Astrocyte of the cerebellum (primary cell): ENCODE results near the gene CBX5.

ENCODE experiments used
- DNase-seq: peaks from one replicate; pipeline ENCODE4 v3.0.0-alpha.2; 2011; ENCODE audit warnings: low read depth
- H3K4me3 ChIP-seq: 2 replicates; pipeline ENCODE4 v1.5.1; 2011; ENCODE audit warnings: mild to moderate bottlenecking, low read depth, low read length, moderate library complexity
- in situ Hi-C: cut with HindIII; loops from 2 replicates; pipeline ENCODE4 v1.10.0; 2017; ENCODE audit warnings: low sequenced_read_pairs
- TF ChIP-seq, protein P1 (sequence below): IDR thresholded peaks from 2 replicates; pipeline ENCODE4 v1.5.1; 2012; ENCODE audit warnings: low read length, low read depth, moderate library complexity, mild to moderate bottlenecking; ENCODE audit errors: missing control alignments

The CBX5 gene

DNA sequence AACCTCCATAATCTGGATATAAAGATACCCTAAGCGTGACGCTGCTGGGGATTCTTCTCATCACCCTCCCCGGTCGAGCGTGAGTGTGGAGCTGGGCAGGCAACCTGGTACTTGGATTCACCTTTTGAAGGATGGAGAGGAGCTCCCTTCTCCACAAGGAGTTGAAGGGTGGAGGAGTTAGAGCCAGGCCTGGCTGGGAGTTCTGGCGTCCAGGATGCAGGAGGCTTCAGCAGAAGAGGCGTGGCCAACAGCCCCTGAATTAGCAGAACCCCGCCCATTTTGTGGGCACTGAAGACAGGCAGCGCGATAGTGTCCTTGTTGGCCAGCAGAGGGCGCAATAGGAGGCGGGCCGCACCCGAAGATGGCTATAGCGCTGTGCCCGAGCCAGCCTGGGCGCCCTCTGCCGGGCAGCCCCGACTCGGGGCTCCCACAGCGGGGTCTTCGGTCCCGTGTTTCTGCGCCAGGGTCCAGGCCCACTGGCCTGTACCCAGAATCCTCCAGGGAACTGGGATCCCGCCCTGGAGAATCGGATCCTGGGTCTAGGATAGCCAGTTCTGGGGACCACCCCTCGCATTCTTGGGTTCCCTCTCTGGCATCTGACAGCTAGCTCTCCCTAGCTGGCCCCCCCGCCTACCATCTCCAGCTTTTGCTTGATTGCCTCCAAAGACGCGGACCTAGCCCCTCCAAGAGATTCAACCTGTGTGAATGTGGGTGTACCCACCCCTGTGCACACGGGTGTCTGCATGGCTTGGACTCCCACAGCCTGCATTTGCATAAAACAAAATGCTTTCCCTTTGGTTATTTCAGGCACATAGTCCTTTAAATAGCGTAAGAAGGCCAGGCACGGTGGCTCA lies 65.1 kb downstream of the CBX5 start:
- peak overlapping the region; percentile 24 for H3K4me3 ChIP-seq
- in situ Hi-C loops, result loop anchor here (5.0 kb wide), 1 partner anchor 158 kb away; no protein-coding TSS in a partner anchor
- DNase-seq, result peak; percentile 66
- TF ChIP-seq, protein P1, sequence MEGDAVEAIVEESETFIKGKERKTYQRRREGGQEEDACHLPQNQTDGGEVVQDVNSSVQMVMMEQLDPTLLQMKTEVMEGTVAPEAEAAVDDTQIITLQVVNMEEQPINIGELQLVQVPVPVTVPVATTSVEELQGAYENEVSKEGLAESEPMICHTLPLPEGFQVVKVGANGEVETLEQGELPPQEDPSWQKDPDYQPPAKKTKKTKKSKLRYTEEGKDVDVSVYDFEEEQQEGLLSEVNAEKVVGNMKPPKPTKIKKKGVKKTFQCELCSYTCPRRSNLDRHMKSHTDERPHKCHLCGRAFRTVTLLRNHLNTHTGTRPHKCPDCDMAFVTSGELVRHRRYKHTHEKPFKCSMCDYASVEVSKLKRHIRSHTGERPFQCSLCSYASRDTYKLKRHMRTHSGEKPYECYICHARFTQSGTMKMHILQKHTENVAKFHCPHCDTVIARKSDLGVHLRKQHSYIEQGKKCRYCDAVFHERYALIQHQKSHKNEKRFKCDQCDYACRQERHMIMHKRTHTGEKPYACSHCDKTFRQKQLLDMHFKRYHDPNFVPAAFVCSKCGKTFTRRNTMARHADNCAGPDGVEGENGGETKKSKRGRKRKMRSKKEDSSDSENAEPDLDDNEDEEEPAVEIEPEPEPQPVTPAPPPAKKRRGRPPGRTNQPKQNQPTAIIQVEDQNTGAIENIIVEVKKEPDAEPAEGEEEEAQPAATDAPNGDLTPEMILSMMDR, result peak; percentile 97

- no peak overlapping the region for H3K4me3 ChIP-seq
- DNase-seq, result no peak
- TF ChIP-seq, protein P1, result no peak
- in situ Hi-C loops, result no loop called here
Measured at GRCh38 chr12:54213079-54213478, 66.8 kb downstream of the CBX5 start.

- H3K4me3 ChIP-seq, result no peak overlapping the region
- TF ChIP-seq, protein P1, result no peak
- no peak for DNase-seq
- in situ Hi-C loops, result no loop called here
Measured at GRCh38 chr12:54211920-54212319, 68.0 kb downstream of the CBX5 start.

DNA sequence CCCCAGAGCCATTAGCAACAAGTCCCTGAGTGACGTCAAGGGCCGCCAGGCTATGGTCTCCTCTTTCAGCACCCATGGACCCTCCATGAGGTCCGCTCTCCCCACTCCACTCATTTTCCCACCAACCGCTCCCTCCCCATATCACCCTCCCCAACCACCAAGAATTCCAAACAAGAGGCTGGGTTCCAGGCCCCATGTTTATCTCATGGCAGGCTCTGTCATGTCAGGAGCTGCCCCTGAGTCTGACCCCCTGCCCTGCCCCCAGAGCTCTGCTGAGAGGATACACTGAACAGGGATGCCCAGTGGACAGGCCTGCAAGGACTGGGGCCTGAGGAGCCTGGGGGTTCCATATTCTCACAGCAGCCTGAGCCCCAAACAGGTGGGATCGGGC lies 69.5 kb downstream of the CBX5 start:
- TF ChIP-seq, protein P1, result no peak
- DNase-seq, result no peak
- in situ Hi-C loops, result no loop called here
- no peak overlapping the region for H3K4me3 ChIP-seq

DNA sequence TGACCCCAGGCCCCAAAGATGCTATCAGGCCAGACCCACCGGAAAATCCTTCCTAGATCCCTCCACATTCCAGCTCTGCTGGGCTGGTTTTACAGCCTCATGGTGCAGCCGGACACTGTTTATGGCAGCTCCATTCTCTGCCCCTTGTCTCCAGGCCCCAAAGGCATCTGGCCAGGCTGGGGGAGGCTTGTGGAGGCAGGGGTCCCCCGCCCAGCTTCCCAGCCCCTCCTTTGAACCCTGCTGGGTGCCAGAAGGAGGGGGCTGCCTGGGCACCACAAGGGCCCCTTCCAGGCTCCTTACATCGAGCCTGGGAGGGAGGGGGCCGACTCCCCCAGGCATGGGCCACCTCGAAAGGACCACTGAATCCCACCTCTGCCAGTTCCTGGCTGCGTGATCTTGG lies 71.3 kb downstream of the CBX5 start:
- in situ Hi-C loops, result no loop called here
- TF ChIP-seq, protein P1, result no peak
- no peak for DNase-seq
- H3K4me3 ChIP-seq, result no peak overlapping the region

- in situ Hi-C loops, result no loop called here
- TF ChIP-seq, protein P1, result peak; percentile 98
- DNase-seq, result no peak
- H3K4me3 ChIP-seq, result no peak overlapping the region
Measured at GRCh38 chr12:54207539-54208294, 72.2 kb downstream of the CBX5 start.
